ENCODE data around the gene FNBP1.
A peak's percentile ranks its signal among the peaks of the same experiment; 100 is the strongest.

The FNBP1 gene

GRCh38 chr9:129990269-129991010, 52.5 kb downstream of the FNBP1 start:
- no peaks in the 10 kb centered on the region for H3K9me2 ChIP-seq (replicated peaks; ENCODE audit: insufficient read depth, low read length)
- H3K27ac ChIP-seq (ENCODE audit: low read depth, low read length) = peak overlapping the region; percentile 87
- H4K20me1 ChIP-seq (ENCODE audit: low read depth, low read length) = 0 out of 2 replicates have a peak, but pooled peaks cover 3% of the 10 kb centered on the region
- no peaks in the 10 kb centered on the region for H3K9me3 ChIP-seq (ENCODE audit: insufficient read depth, low read length)
- no peak for TF ChIP-seq CTCF (IDR thresholded peaks at IDR 0.05; ENCODE audit: insufficient read depth, low read length, poor library complexity, severe bottlenecking)
- no peak for TF ChIP-seq EZH2phosphoT487 (conservative IDR thresholded peaks at IDR 0.05; ENCODE audit: low read length)
- H3K4me3 ChIP-seq (ENCODE audit: insufficient read depth, low read length, poor library complexity, severe bottlenecking) = no peak overlapping the region
- peaks cover 92% of the 10 kb centered on the region for H3K79me2 ChIP-seq (ENCODE audit: insufficient read depth, low read length)
- H3F3A ChIP-seq (ENCODE audit: insufficient read depth) = peaks cover 46% of the 10 kb centered on the region
- H3K36me3 ChIP-seq (ENCODE audit: low read length) = peaks cover 7% of the 10 kb centered on the region; the same call in 1 of the 2 replicates
- no peak overlapping the region for H2AFZ ChIP-seq (ENCODE audit: low read depth, low read length, severe bottlenecking)
- no peaks in the 10 kb centered on the region for H3K27me3 ChIP-seq (ENCODE audit: low read length)
- peak overlapping the region; percentile 29; the same call in 1 of the 2 replicates for H3K9ac ChIP-seq (ENCODE audit: low read length)
- peak overlapping the region; percentile 60 for H3K4me2 ChIP-seq (ENCODE audit: low read depth, low read length, poor library complexity, severe bottlenecking)

DNA sequence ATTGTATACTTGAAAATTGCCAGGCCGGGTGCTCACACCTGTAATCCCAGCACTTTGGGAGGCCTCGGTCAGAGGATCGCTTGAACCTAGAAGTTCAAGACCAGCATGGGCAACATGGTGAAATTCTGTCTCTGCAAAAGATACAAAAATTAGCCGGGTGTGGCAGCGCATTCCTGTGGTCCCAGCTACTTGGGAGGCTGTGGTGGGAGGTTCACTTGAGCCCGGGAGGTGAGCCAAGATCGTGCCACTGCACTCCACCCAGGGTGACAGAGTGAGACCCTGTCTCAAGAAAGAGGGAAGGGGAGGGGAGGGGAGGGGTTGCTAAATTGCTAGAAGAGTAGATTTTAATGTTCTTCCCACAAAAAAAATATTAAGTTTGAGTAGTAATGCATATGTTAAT, 53.2 kb downstream of the FNBP1 start:
- Histone ChIP-seq H3K36me3 (ENCODE audit: low read length) (peaks cover 7% of the 10 kb centered on the region; the same call in 1 of the 2 replicates), H4K20me1 (ENCODE audit: low read depth, low read length) (0 out of 2 replicates have a peak, but pooled peaks cover 3% of the 10 kb centered on the region), H3K79me2 (ENCODE audit: insufficient read depth, low read length) (peaks cover 92% of the 10 kb centered on the region), H3K9me2 (replicated peaks; ENCODE audit: insufficient read depth, low read length) (no peaks in the 10 kb centered on the region), H3K9ac (ENCODE audit: low read length) (peak overlapping the region; percentile 16), H3K9me3 (ENCODE audit: insufficient read depth, low read length) (no peaks in the 10 kb centered on the region), H3K4me2 (ENCODE audit: low read depth, low read length, poor library complexity, severe bottlenecking) (peak overlapping the region; percentile 60), H2AFZ (ENCODE audit: low read depth, low read length, severe bottlenecking) (no peak overlapping the region), H3K4me3 (ENCODE audit: insufficient read depth, low read length, poor library complexity, severe bottlenecking) (peak overlapping the region; percentile 12), H3K27ac (ENCODE audit: low read depth, low read length) (peak overlapping the region; percentile 87), H3K27me3 (ENCODE audit: low read length) (no peaks in the 10 kb centered on the region), H3F3A (ENCODE audit: insufficient read depth) (peaks cover 39% of the 10 kb centered on the region)
- no peak for TF ChIP-seq CTCF (IDR thresholded peaks at IDR 0.05; ENCODE audit: insufficient read depth, low read length, poor library complexity, severe bottlenecking)
- TF ChIP-seq EZH2phosphoT487 (conservative IDR thresholded peaks at IDR 0.05; ENCODE audit: low read length) = no peak

DNA sequence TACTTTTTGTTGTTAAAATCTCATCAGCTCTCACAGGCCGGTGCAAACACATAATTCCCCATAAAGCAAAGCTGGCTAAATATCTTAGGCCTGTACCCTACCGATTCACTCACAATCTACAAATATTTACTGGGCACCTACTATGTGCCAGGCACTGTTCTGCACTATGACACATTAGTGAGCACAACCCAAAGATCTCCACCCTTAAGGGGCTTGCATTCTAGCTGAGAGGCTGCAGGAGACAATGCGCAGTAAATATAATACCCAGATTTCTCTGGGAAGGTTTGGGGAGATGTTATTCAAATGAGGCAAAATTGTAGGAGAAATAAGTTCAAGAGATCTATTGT, 53.7 kb downstream of the FNBP1 start:
- TF ChIP-seq EZH2phosphoT487 (conservative IDR thresholded peaks at IDR 0.05; ENCODE audit: low read length) = no peak
- TF ChIP-seq CTCF (IDR thresholded peaks at IDR 0.05; ENCODE audit: insufficient read depth, low read length, poor library complexity, severe bottlenecking) = no peak
- Histone ChIP-seq H3K4me2 (ENCODE audit: low read depth, low read length, poor library complexity, severe bottlenecking) (peak overlapping the region; percentile 60), H3K9ac (ENCODE audit: low read length) (peak overlapping the region; percentile 16), H2AFZ (ENCODE audit: low read depth, low read length, severe bottlenecking) (no peak overlapping the region), H3K9me3 (ENCODE audit: insufficient read depth, low read length) (no peaks in the 10 kb centered on the region), H3K4me3 (ENCODE audit: insufficient read depth, low read length, poor library complexity, severe bottlenecking) (peak overlapping the region; percentile 12), H4K20me1 (ENCODE audit: low read depth, low read length) (0 out of 2 replicates have a peak, but pooled peaks cover 3% of the 10 kb centered on the region), H3K9me2 (replicated peaks; ENCODE audit: insufficient read depth, low read length) (no peaks in the 10 kb centered on the region), H3K79me2 (ENCODE audit: insufficient read depth, low read length) (peaks cover 92% of the 10 kb centered on the region), H3K27me3 (ENCODE audit: low read length) (no peaks in the 10 kb centered on the region), H3F3A (ENCODE audit: insufficient read depth) (peaks cover 37% of the 10 kb centered on the region), H3K27ac (ENCODE audit: low read depth, low read length) (peak overlapping the region; percentile 87), H3K36me3 (ENCODE audit: low read length) (peaks cover 7% of the 10 kb centered on the region; the same call in 1 of the 2 replicates)
